Kidney glomerular epithelial cell (primary cell): ENCODE measurements around the gene SIGLEC10.

Experiments
- DNase-seq: peaks from one replicate; lab custom pipeline; 2025; lab: John Stamatoyannopoulos, UW

Gene SIGLEC10

GRCh38 chr19:51365211-51365964 lies 52.1 kb downstream of the SIGLEC10 start:
- DNase-seq, result no peak

- DNase-seq, result no peak
Observed at GRCh38 chr19:51364200-51365106, 53.0 kb downstream of the SIGLEC10 start.

DNA sequence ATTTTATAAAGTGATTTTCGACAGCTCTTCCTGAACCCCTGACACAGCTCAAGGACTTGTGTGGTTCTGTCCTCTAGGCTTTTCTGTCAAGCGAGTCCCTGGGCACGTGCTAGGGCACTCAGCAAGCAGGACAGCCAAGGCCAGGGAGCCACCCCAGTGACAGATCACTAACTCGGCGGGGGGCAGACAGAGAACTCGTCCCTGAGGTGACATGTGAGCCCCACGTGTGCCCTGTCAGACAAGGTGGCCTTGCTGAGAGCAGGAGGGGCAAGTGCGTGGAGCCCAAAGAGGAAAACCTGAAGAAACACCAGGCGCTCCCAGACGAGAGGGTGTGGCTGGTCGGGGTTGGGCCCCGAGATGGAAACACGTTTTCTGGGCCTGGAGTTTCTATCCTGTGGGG lies 56.2 kb downstream of the SIGLEC10 start:
- DNase-seq, result no peak
